SU-DHL-6 (cell line): ENCODE measurements around the gene DDX51.

Experiments used
- H2AFZ ChIP-seq: fragments of 200-600 bp; sonication (generic); 2 replicates; pipeline ENCODE4 v1.6.1; 2014; ENCODE audit warnings: low read depth, mild to moderate bottlenecking, moderate library complexity, mixed read lengths, antibody characterized with exemption, low read length; ENCODE audit not compliant: severe bottlenecking
- H3F3A ChIP-seq: fragments of 200-600 bp; shearing (Covaris generic); 2 replicates; pipeline ENCODE4 v1.6.0; 2016; ENCODE audit warnings: antibody characterized with exemption, mild to moderate bottlenecking; ENCODE audit not compliant: insufficient read depth
- H3K27ac ChIP-seq: fragments of 200-600 bp; sonication (generic); 2 replicates; pipeline ENCODE4 v1.5.1; 2016; ENCODE audit warnings: low read depth, mild to moderate bottlenecking, low read length, moderate library complexity, mixed read lengths
- H3K27me3 ChIP-seq: fragments of 200-600 bp; sonication (generic), shearing (Covaris generic); 2 replicates; pipeline ENCODE4 v1.6.0; 2014; ENCODE audit warnings: mild to moderate bottlenecking, low read length
- H3K36me3 ChIP-seq: fragments of 200-600 bp; sonication (generic); 2 replicates; pipeline ENCODE4 v1.6.1; 2014; ENCODE audit warnings: mild to moderate bottlenecking, low read length, mixed read lengths
- H3K4me2 ChIP-seq: fragments of 300-600, 200-600 bp; shearing (Covaris generic), sonication (generic); 2 replicates; pipeline ENCODE4 v1.6.0; 2014; ENCODE audit warnings: low read length, low read depth, mild to moderate bottlenecking; ENCODE audit not compliant: poor library complexity, severe bottlenecking
- H3K4me3 ChIP-seq: fragments of 200-600 bp; sonication (generic); 2 replicates; pipeline ENCODE4 v1.5.1; 2014; ENCODE audit warnings: antibody characterized with exemption, low read length, mild to moderate bottlenecking, mixed read lengths; ENCODE audit not compliant: insufficient read depth, poor library complexity, severe bottlenecking
- H3K79me2 ChIP-seq: fragments of 200-600 bp; sonication (generic); 2 replicates; pipeline ENCODE4 v1.6.1; 2014; ENCODE audit warnings: mild to moderate bottlenecking, low read length, moderate library complexity; ENCODE audit not compliant: insufficient read depth
- H3K9ac ChIP-seq: fragments of 200-600 bp; sonication (generic); 2 replicates; pipeline ENCODE4 v1.7.0; 2014; ENCODE audit warnings: mild to moderate bottlenecking, low read length
- H3K9me2 ChIP-seq: fragments of 200-600 bp; sonication (generic); replicated peaks from 2 replicates; pipeline ENCODE4 v1.6.1; 2014; ENCODE audit warnings: low read length; ENCODE audit not compliant: insufficient read depth
- H3K9me3 ChIP-seq: fragments of 200-600 bp; sonication (generic); 2 replicates; pipeline ENCODE4 v1.6.1; 2014; ENCODE audit warnings: low read length, mixed read lengths; ENCODE audit not compliant: insufficient read depth
- H4K20me1 ChIP-seq: fragments of 200-600 bp; sonication (generic); 2 replicates; pipeline ENCODE4 v1.6.1; 2014; ENCODE audit warnings: low read depth, mild to moderate bottlenecking, antibody characterized with exemption, low read length, moderate library complexity, mixed read lengths
- EZH2phosphoT487 ChIP-seq: fragments of 200-600 bp; sonication (generic), shearing (Covaris generic); conservative IDR thresholded peaks from 2 replicates; pipeline ENCODE4 v1.6.1; 2018; ENCODE audit warnings: mild to moderate bottlenecking, antibody characterized with exemption, low read length, moderate library complexity, mixed read lengths
- TF ChIP-seq, protein P1 (sequence below): fragments of 200-600 bp; sonication (generic); IDR thresholded peaks from one replicate; pipeline ENCODE4 v1.5.1; 2017; ENCODE audit warnings: antibody characterized with exemption, mild to moderate bottlenecking, low read length, moderate library complexity; ENCODE audit not compliant: insufficient read depth, poor library complexity, severe bottlenecking

Gene DDX51

DNA sequence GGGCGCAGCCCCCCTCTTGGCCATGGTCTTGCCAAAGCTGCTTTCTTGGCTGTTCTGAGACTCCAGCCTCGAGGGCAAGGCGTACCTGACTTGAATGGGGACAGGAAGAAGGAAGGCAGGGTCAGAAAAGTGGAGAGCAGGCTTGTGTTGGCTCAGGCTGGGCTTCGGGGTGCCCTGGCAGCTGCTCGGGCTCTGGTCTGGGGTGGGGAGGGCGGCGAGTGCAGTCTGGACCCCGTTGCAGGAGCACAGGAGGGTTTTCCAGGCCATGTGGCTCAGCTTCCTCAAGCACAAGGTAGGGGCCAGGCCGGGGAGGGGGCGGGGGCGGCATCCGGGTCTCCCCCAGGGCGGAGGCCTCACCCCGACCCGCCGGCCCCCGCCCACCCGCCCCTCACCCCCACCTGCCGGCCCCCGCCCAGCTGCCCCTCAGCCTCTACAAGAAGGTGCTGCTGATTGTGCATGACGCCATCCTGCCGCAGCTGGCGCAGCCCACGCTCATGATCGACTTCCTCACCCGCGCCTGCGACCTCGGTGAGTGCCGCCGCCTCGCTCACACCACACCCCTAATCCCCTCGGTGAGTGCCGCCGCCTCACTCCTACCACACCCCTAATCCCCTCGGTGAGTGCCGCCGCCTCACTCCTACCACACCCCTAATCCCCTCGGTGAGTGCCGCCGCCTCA lies 4.4 kb upstream of the DDX51 start:
- Histone ChIP-seq H3K27ac (no peak overlapping the region), H3K4me2 (no peak overlapping the region), H3K79me2 (peaks cover 31% of the 10 kb centered on the region), H4K20me1 (no peaks in the 10 kb centered on the region), H3K9ac (no peak overlapping the region), H3K36me3 (no peaks in the 10 kb centered on the region), H3K27me3 (no peaks in the 10 kb centered on the region), H3K9me3 (no peaks in the 10 kb centered on the region), H3K4me3 (no peak overlapping the region), H3F3A (no peaks in the 10 kb centered on the region), H3K9me2 (no peaks in the 10 kb centered on the region), H2AFZ (no peak overlapping the region)
- TF ChIP-seq, protein P1, sequence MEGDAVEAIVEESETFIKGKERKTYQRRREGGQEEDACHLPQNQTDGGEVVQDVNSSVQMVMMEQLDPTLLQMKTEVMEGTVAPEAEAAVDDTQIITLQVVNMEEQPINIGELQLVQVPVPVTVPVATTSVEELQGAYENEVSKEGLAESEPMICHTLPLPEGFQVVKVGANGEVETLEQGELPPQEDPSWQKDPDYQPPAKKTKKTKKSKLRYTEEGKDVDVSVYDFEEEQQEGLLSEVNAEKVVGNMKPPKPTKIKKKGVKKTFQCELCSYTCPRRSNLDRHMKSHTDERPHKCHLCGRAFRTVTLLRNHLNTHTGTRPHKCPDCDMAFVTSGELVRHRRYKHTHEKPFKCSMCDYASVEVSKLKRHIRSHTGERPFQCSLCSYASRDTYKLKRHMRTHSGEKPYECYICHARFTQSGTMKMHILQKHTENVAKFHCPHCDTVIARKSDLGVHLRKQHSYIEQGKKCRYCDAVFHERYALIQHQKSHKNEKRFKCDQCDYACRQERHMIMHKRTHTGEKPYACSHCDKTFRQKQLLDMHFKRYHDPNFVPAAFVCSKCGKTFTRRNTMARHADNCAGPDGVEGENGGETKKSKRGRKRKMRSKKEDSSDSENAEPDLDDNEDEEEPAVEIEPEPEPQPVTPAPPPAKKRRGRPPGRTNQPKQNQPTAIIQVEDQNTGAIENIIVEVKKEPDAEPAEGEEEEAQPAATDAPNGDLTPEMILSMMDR = no peak
- no peak for TF ChIP-seq EZH2phosphoT487

DNA sequence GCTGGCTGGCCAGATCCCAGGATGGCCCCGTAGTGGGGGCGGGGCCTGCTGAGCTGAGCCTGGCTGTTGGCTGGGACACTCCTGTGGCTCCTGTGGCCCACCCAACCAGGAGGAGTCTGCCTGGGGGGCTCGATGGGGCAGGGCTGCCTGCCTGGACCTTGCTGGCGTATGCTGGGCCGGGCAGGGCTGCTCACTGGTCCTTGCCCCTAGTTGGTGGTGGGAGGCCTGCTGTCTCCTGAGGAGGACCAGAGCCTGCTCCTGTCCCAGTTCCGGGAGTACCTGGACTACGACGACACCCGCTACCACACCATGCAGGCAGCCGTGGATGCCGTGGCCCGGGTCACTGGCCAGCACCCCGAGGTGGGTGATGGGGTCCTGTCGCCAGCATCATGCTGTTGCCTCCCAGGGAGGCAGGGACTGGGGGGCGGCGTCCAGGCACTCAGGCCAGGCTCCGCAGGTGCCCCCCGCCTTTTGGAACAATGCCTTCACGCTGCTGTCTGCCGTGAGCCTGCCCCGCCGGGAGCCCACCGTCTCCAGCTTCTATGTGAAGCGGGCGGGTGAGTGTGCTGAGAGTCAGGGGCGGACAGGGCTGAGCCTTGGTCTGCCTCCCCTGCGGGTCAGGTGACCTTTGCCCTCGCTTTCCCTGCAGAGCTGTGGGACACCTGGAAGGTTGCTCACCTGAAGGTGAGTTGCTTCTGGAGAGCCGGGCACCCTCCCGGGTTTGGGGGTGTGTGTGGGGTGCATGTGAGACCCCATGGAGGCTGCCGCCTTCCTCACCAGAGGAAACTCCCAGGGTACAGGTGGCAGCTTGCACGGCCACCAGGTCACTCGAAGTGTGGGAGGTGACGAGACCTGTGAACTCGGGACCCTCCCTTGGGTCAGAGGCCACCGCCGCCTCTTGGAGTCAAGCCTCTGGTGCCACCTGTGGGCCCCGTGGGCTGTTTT lies 3.6 kb upstream of the DDX51 start:
- no peak overlapping the region for H3K27ac ChIP-seq
- TF ChIP-seq, protein P1 = no peak
- TF ChIP-seq EZH2phosphoT487 = no peak
- peaks cover 39% of the 10 kb centered on the region for H3K79me2 ChIP-seq

DNA sequence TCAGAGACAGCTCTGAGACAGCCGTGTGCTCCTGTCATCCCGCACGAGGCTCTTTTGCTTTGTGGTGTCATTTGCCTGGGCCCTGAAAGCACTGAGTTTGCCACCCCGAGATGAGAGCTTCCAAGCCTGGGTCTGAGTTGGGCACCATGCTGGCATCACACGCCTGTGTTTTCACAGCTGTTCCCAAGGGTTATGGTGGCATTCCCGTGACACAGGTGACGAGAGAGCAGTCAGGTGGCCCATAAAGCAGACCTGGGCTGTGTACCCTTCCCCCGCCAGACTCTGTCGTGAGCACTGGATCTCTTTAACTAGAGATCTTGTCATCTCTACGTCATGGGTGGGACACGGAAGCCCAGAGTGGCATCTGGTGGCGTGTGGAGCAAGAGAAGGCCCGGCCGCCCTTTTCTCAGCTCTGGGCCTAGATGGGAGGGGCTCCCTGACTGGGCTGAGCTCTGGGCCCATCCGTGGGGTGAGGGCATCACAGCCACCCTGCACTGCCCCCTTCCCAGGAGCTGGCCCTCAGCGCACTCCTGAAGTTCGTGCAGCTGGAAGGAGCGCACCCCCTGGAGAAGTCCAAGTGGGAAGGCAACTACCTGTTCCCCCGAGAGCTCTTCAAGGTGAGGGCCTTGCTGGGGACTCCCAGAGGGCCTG lies 2.8 kb upstream of the DDX51 start:
- Histone ChIP-seq H3K4me3 (no peak overlapping the region), H3K4me2 (no peak overlapping the region), H3K79me2 (peaks cover 41% of the 10 kb centered on the region), H3K9me3 (no peaks in the 10 kb centered on the region), H2AFZ (no peak overlapping the region), H3K36me3 (no peaks in the 10 kb centered on the region), H3K27ac (no peak overlapping the region), H3F3A (no peaks in the 10 kb centered on the region), H3K27me3 (no peaks in the 10 kb centered on the region), H3K9ac (no peak overlapping the region), H3K9me2 (no peaks in the 10 kb centered on the region), H4K20me1 (no peaks in the 10 kb centered on the region)
- no peak for TF ChIP-seq EZH2phosphoT487
- TF ChIP-seq, protein P1 = no peak

More for the DNA sequence above, 3.6 kb upstream of the DDX51 start:
- Histone ChIP-seq H3K9ac (no peak overlapping the region), H3K27me3 (no peaks in the 10 kb centered on the region), H3K9me3 (no peaks in the 10 kb centered on the region), H3K9me2 (no peaks in the 10 kb centered on the region), H3F3A (no peaks in the 10 kb centered on the region), H3K4me3 (no peak overlapping the region), H3K36me3 (no peaks in the 10 kb centered on the region), H4K20me1 (no peaks in the 10 kb centered on the region), H2AFZ (no peak overlapping the region), H3K4me2 (no peak overlapping the region)
